Anterior cingulate cortex (tissue), 58 donors: Measurements from ENCODE around the gene EPHA4.

Source experiments
- DNase-seq, 58 donors: peaks; one replicate each; lab custom pipeline; 2025; lab: John Stamatoyannopoulos, UW

Gene EPHA4

DNA sequence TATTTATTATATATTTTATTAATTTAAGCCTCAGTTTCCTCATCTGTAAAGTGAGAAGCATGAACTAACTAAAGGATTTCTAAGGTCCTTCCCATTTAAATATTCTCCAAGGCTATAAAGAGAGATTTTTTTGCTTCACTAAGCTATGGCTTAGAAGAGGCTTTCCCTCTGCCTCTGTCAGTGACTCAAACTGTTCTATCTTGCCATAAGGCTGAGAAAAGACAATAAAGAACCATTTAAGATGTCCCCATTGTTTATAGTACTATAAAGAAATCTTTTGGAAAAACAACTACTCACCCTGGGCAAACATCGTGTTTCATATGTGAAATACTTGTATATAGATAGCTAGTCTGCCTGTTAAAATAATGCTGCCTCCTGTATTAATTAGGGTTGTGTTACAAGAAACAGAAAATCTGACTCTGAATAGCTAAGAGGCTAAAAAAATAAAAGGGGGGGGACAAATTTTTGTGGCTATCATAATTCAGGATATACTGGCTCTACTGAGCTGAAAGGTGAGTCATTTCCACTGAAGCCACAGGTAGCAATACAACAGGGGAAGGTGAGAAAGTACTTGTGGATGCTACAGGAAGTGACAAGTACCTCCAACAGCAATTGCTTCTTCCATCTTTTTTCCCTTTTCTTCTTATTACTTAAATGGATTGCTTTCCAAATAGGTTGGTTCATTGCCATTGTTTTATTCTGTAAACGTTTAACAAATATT lies 25.4 kb downstream of the EPHA4 start:
- no peak for DNase-seq

GRCh38 chr2:221541131-221541735 lies 30.9 kb downstream of the EPHA4 start:
- peak in 1 of 58 donors; percentile 4 for DNase-seq

DNA sequence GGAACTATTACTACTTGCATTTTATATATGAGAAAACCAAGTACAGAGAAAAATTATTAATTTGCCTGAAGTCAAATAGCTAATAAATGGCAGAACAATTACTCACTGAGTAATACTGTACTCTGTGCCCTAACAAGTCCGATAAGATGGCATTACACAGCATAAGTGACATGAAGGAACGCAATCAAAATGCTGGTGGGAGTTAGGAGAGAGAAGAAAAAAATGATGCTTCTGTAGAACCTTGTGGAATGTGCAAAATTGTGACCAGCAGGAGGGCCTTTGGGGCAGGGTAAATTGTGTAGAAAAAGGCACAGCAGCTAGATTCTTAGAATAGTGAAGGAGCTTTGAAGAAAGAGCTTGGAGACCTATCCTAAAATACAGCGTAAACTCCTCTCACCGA lies 32.9 kb downstream of the EPHA4 start:
- DNase-seq, result no peak

- no peak for DNase-seq
Observed at GRCh38 chr2:221535824-221536223, 36.3 kb downstream of the EPHA4 start.

GRCh38 chr2:221533299-221533698 lies 38.8 kb downstream of the EPHA4 start:
- DNase-seq, result no peak

DNA sequence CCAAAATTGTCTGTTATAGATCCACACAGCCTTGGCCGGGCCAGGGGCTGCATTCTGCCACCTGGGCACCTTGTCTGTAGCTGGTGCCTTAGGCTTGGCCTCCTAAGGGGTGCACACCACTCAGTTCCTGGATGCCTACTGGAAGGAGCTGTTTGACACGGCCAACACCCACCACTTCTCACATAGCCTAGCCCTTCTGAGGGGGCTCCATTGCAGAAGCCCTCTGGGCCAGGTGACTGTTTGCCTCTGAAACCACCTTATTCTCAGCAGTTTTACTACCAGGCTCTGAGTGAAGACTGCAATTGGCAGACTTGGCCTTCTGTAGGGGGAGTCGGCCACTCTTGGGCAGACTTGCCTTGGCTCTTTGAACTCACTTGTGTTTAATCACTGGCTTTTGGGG lies 39.5 kb downstream of the EPHA4 start:
- DNase-seq, result no peak

DNA sequence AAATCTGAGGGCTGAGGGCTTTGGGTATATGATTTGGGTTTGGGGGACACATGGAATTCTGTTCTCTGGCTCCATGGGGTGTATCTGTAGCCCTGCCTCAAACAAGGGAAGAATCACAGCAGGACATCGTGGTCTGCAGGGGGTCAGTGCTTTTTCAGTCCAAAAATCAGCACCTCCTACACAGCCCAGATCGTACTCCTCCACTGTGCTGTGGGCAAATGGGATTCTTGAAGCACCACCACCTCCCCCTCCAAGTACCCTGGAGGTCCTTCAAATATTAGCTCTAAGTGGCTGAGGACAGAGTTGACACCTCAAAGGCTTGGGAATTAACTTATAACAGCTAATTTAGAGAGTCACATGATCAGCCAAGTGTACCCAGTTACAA lies 41.5 kb downstream of the EPHA4 start:
- DNase-seq, result no peak

- no peak for DNase-seq
Observed at GRCh38 chr2:221529943-221530652, 42.0 kb downstream of the EPHA4 start.

DNA sequence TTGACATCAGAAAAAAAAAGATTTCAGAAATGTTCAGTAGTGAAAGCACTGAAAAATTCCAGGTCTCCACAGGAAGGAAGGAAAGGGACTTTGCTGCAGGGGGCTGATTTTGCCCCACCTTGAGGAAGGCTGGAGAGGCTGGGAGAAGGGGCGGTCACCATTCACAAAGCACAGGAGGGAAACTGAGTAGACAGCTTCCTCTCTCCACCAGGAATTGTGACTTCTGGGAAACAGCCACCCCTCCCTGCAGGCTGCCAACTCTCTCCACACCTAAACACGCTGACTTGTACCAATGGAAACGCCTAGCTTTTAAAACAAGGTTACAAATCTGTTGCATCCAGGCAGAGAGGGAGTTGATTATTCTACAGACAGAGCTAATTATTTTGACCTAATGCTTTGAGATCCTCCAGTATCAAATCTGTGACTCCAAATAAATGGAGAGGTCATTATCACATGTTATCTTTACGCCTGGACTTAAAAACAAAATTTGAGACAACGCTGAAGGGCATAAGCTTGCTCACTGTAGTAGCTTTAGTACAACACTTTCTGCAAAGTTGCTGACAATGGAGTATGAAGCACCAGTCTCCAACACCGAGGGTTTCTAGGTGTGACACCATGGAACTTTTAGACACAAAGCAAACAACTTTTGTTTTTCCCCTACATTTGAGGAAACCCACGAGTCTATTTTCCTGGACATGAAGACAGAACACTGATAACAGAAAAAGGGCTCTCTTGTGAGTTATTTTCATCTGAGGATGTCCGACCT lies 42.7 kb downstream of the EPHA4 start:
- no peak for DNase-seq

- no peak for DNase-seq
Observed at GRCh38 chr2:221527776-221528309, 44.3 kb downstream of the EPHA4 start.

- no peak for DNase-seq
Observed at GRCh38 chr2:221524158-221524557, 47.9 kb downstream of the EPHA4 start.

GRCh38 chr2:221521233-221521845 lies 50.8 kb downstream of the EPHA4 start:
- no peak for DNase-seq

DNA sequence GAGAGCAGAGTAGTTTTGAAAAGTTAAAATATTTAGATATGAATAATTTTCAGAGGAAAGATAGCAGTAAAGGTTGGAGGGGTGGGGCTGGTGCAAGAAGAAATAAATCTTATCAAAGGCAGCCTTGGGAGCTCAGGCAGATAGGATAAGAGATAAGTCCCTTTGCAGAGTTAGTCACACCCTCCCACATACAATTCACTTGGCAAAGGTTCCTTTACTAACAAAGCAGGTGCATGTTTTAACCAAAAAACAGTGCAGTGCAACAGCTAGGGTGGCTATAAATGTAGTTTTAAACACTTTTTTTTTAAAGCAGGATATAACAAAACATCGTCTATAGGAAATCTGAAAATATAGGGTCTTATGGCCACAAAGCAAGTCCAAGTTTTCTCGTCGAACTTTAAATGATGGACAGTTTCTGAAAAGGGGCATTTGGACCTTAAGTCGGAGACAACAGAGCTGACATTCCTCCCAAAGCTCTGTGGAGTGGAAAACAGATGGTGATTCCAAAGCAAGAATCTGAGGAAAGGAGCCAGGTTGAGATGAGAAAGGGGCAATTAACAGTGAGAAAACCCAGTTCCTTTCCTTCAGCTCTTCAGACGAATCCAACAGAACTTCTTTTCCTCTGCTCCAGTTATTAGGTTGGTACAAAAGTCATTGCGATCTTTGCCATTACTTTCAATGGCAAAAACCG lies 53.0 kb downstream of the EPHA4 start:
- peak in 1 of 58 donors; percentile 59 for DNase-seq

- DNase-seq, result peak in 1 of 58 donors; percentile 59
Observed at GRCh38 chr2:221518201-221518934, 53.7 kb downstream of the EPHA4 start.

- no peak for DNase-seq
Observed at GRCh38 chr2:221517696-221518151, 54.4 kb downstream of the EPHA4 start.

- no peak for DNase-seq
Observed at GRCh38 chr2:221517146-221517695, 54.9 kb downstream of the EPHA4 start.

DNA sequence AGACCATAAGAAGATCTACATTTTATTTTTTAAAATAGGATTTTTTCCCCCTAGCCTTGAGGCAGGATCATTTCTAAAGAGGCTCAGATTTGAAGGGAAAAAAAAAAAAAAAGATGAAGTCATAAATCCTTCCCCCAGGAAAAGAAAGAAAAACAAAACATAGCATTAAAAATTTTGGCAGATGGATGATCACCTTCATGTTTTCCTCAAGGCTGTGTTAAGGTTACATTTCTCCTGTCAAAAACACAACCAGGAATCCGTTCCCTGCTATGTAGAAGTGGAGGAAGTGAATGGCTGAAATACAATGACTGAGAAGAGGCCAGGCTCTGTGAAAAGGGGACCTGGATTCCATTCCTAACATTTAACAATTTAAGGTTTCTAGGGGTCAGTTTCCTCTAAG lies 56.2 kb downstream of the EPHA4 start:
- DNase-seq, result no peak

DNA sequence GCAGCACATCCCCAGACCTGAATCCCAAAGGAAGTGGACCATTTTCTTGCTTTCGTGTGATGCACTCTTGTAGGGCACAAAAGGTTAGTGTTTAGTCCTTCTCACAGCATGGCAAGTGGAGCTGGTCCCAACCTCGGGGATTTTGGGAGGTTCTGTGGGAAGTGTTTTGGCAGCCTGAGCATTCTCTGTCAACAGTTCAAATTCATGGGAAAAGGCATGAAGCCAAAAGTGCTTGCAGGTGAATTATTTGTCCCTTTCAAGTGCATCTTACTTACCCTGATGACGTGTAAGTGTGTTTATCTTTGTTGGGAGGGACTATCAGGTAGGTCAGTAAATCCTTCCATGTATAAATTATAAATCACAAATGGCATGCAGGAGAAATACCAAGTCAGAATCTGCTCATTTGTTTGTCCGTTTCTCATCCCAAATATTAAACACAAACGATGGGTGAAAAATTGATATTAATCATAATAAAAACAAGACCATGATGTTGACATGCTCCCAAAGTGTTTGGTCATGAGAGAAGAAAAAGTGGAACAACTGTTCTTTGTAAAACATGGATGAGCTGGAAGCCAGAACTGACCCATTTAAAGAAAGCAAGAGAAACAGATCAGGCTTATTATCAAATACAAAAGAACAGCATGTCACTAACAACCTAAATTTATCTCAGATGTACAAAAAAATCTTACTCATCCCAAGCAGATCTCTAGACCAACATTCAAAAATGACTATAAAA lies 57.6 kb downstream of the EPHA4 start:
- no peak for DNase-seq
